ENCODE data around the gene NT5DC3.

NT5DC3 gene

DNA sequence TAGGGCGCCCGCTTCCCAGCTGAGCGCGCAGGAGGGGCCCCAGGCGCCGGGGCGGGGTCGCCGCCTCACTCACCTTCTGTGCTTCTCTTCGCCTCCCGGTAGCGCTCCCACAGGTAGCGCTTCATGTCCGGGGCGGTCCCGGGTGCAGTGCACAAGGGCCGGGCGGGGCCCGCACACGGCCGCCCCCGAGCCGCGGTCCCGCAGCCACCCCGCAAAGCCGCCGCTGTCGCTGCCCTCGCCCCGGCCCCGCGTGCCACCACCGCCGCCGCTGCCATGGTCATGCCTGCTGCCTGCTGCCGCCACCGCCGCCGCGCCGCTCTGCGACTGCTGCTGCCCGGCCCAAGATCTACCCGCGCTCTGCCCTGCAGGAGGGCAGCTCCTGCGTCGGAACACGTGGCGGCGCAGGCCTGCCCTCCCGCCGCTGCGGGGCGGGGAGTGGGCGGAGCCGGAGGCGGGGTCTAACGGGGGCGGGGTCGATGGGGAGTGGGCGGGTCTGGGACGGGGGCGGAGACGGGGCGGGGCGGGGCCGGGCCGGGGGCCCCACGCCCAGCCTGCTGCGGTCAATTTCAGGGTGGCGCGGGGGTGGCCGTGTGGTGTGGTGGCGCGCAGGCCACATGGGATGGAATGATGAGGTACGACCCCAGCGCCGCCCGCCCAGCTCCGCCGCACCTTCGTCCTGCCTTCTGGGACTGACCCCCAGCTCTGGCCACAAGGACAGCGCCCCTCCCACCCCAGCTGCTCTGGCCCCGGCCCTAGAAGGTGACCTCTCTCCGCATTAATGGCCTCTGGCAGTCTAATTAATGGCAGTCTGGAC, at the start of gene NT5DC3:
NT5DC3 (minus strand) TSS at position 359 of the 814 bp plus-strand sequence; CDS start at position 281, 78 bp downstream.
- peak; percentile 89 for DNase-seq (ENCODE audit: low spot score)

DNA sequence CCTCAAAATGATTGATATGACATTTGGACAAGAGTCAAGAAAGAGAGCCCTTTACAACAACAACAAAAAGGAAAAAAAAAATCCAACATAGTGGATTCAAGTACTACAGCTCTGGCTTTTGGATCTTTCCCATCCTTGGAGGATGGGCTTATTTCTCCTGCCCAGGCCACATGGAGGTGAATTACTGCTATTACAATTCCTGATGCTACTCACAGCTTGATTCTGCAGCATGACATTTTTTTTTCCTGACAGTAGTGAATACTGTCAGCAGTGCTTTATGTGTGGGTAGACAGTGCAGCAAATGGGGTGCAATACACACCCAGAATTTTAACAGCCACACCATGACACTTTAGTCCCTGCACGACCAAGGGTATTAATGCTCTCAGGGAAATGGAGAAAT, 46.7 kb upstream of the NT5DC3 start:
- no peak for DNase-seq (ENCODE audit: low spot score)

DNA sequence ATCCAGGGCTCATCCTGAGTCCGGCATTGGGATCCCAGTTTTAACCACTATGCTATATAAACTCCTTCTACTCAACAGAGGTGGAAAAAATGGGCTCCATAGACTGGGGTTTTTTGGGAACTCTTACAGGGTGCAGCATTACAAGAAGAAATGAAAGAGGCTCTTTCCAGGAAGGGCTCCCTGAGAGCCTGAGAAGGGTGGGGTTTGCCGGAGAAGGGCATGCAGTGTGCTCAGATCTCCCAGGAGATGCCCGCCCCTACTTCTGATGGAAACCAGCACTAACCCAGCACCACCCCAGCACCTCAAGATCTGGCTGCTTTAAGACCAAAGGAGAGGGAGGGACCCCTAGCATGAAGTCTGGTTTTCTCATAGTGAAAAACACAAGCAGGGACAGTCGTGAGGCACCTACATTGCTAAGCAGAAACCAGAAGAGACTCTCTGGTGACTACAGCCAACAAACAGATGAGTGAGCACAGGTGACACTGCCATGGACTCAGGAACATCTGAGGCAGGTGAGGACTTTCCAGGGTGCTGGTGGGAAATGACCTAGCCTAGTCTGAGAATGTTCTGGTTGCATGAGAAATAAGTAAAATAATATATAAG, 45.3 kb upstream of the NT5DC3 start:
- no peak for DNase-seq (ENCODE audit: low spot score)

DNA sequence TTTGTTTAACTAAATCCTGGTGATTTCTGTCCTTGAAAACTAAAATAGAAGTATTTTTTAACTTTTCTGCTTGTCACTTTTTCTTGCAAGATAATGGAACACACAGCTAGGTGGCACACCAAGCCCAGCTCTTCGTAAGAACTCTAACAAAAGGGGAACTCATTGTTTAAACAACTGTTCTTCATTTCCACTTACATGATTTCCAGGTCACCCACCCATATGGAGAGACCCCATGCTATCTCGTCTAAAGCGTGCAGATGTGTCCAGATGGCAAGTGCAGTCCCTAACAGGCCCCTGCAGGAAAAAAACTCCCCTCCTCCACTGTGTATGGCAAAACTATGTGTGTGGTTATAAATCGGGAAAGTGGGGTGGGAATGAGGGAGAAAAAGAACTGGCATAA, 43.3 kb upstream of the NT5DC3 start:
- DNase-seq (ENCODE audit: low spot score), result peak; percentile 31

DNA sequence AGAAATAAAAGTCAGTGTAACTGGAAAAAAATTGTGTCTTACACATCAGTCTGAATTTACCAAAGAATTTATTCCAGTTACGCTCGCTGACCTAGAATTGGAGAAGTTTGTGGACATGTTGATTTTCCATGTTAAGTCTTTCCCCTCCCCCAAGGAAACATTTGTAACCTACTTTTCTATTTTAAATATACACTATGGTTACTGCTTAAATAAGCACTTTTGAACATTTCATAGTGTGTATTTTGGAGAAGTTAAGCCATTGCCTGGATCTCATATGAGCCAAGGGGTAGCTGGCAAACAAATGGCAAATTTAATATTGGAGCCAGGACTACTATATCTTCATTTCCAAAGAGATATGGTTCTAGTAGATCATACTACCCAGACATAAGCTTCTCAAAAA, 42.9 kb upstream of the NT5DC3 start:
- no peak for DNase-seq (ENCODE audit: low spot score)

DNA sequence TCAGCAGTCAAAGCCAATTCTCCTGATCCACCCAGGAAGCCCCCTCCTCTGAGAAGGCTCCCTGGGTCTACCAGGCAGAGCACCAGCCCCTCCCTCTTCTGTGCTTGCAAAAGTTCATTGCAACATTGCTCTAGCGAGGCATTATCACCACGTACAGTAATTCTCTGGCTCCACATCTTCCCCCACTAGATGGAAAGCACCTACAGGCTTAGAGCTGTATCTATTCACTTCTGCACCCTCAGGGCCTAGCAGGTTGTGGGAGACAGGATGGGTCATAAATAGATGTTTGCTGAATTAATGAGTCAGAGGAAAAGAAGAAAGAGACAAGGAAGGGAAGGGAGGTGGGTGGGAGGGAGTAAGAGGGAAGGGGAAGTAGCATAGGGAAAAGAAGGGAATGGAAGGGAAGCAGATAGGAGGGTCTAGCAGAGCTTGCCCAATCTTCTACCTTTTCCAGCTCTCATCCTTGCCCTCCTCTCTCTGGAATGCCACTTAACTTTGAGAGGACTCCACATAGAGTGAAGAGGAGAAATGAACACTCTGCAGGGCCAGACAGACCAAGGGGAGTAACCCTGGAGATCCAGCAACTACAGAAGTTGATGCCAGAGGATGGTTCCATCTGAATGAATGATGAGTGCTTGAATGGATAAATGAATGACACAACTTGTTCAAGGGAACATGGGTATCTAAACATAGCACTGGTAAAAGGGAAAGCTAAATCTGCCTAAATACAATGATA, 42.0 kb upstream of the NT5DC3 start:
- no peak for DNase-seq (ENCODE audit: low spot score)

DNA sequence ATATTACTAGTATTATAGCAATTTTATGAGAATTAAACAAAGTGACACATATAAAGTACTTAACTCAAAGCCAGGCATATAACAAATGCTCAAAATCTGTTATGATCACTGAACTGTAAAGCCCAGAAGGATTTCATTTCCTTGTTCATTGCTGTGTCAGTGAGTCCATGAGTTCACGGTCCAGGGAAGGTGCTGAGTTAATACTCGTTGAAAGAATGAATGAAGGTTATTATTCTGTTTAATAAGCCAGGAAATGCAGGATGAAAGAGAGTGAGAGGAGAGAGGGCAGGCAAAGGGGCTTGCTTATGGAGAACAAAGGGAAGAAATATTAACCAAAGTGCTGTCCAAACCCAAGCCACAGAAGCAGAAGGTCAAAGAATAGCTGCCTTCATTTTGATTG, 40.2 kb upstream of the NT5DC3 start:
- no peak for DNase-seq (ENCODE audit: low spot score)

DNA sequence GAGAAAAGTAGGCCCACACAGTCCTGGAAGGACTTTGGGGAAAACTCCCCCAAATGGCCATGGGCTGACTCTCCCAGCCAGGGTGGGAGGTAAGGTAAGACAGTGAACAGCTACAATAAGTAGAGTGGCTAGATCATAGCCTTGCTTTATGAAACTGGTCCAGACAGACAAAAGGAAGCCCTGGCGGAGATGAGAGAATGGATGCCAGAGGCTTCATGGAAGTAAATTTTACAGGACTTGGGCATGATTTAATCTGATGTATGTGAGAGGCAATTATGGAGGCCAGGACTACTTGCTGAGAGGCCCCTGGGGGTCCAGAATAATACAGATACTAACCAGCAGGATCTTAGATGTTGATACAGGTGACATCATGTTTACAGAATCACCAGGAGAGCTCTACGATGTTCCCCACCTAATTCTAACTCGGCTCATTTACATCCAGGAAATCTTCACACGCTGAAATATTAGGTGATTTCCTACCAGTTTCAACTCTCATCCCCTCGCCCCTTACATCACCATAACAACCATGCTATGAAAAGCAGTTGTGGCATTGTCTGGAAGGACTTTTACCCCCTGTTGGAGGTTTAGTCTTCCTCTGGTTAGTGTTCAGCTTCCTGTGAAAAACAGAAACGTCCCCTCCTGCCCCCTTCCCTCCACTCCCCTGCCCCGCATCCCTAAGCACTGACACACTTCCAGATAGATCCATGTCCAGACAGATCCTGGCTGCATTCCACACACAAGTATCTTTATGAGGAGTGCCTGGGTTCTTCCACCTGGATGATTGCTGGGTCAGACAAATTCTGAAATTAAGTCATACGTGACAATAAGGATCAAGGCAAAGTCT, 39.5 kb upstream of the NT5DC3 start:
- peak; percentile 14 for DNase-seq (ENCODE audit: low spot score)

DNA sequence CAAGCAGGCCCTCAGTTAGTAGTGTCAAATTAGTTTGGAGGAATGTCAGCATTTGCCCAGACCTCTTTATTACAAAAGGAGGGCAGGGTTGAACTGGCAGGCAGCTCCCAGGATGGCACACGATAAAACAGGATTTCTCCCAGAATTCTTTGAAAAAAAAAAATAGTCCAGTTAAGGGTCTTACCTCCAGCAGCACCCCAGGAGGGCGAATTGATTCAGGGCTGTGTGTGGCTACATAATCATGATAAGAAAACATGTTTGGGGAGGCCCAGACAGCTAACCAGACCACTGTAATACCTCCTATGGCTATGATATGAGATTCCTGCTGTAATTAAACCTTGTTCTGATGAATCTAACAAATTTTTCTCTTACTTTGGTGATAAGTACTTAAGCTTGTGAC, 38.8 kb upstream of the NT5DC3 start:
- no peak for DNase-seq (ENCODE audit: low spot score)

DNA sequence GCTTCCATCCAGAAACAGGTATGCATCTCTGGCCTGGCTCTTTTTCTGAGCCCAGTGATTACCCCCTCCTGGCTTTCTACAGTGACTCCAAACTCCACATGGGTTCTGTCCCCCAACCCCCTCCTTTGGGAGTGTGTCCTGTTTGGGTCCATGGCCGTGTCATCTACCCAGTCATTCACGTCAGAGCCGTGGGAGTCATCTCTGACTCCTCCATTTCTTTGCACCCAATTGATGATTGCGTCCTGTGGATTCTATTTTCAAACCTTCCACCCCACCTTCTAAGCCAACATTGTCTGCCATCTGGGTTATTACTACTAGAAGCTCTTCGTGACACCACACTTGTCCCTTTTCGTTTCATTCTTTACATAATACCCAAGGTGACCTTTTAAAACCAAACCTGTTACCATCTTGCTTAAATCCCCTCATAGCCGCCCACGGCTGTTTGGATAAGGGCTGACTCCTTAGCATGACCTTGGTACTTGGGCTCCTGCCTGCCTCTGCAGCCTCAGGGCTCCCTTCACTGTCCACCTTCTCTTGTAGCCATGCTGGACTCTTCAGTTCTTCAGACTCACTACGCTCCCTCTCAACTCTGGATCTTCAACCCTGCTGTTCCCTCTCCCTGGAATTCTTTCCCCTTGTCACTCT, 38.1 kb upstream of the NT5DC3 start:
- DNase-seq (ENCODE audit: low spot score), result no peak

DNA sequence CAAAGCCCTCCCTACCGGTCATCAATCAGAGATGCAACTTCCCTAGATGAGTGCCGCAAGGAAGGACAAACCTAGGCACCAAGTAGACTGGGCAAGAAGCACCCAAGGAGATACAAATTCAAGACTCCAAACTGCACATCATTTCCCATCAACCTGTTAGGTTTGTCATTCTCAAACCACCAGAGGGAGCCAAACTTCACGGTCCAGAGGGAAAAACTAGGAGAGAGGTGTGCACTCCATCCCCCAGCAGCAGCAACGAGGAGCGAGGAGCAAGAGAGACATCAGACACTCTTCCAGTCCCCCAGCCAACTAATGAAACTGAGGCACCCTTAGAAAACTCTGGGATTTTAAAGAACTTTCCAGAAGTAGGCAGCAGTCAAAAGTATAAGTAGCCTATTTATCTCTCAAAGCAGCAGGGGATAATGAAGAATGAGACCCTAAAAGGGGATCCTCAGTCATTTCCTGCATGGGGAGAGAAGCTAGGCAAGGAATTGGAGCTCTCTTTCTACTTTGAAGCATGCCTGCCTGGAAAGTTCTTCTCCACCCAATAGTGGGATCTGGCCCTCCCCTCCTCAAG, 37.0 kb upstream of the NT5DC3 start:
- DNase-seq (ENCODE audit: low spot score), result peak; percentile 78

DNA sequence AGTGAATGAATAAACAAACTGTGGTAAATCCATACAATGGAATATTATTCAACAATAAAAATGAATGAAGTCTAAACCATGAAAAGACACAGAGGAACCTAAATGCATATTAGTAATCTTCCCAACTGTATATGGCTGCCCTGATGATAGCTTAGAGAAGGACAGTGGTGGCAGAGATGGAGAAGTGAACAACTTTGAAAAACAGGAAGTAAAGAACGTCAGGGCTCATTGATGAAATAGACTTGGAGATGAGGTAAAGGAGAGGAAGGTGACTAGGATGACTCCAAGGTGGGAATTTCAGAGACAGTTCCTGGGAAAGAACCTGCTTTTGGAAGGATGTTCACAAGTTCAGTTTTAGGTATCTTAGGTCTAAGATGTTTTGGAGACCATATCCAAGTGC, 36.3 kb upstream of the NT5DC3 start:
- no peak for DNase-seq (ENCODE audit: low spot score)

DNA sequence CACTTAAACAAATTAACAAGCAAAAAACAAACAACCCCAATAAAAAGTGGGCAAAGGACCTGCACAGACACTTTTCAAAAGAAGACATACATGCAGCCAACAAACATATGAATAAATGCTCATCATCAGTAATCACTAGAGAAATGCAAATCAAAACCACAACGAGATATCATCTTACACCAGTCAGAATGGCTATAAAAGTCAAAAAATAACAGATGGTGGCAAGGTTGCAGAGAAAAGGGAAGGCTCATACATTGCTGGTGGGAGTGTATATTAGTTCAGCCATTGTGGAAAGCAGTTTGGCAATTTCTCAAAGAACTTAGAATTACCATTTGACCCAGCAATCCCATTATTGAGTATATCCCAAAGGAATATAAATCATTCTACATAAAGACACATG, 34.6 kb upstream of the NT5DC3 start:
- no peak for DNase-seq (ENCODE audit: low spot score)

DNA sequence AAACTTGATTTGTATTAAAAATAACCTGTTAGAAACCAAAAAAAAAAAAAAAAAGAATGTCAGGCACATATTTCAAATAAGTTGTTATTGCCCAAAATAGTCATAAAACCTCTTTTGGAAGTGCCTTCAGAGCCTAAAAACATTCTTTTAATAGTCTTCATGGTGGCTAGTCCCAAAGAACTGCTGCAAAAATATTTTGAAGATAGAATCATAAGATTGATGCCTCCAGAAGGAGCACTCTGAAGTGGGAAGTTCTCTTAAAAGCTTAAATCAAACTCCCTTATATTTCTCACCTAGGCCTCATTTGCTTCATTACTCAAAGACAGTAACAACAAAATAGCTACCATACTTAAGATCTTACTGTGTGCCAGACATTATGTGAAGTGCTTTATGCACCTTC, 27.2 kb upstream of the NT5DC3 start:
- no peak for DNase-seq (ENCODE audit: low spot score)

DNA sequence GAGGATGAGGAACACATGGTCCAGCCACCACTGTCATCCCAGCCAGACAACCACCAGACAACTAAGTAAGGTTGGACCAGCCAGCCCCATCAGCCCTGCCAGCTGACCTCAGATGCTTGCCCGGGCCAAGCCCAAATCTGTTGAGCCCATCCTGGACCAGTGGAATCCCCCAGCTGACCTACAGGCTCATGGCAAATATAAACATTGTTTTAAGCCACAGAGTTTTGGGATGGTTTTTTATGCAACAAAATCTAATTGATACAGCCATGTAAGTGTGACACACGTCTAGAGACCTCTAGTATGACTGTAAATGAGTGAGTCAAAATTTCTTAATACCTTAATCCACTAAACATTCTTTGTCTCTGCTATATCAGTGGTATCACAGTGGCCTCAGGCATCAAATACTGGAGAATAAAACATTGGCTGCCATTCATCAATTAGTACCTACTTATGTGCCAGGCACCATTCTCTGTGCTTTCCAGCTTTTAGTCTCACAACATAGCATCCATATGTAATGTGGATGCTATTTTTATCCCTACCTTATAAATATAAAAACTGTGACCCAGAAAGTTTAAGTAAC, 24.2 kb upstream of the NT5DC3 start:
- no peak for DNase-seq (ENCODE audit: low spot score)

DNA sequence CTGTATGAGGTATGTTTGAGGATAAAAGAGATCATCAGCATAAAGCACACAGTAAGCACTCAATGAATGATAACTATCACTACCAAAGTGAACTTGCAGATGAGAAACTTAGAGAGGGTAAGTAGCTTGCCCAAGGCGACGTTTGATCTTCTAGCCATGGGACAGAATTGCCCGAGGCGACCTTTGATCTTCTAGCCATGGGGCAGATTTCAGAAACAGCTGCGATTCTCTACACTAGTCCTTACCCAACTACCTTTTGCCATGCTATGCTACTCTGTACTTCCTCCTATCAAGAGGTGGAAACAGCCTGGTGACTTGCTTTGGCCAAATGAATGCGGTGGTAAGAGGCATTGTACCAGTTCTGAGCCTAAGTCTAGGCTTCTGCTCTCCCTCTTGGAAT, 23.7 kb upstream of the NT5DC3 start:
- no peak for DNase-seq (ENCODE audit: low spot score)

DNA sequence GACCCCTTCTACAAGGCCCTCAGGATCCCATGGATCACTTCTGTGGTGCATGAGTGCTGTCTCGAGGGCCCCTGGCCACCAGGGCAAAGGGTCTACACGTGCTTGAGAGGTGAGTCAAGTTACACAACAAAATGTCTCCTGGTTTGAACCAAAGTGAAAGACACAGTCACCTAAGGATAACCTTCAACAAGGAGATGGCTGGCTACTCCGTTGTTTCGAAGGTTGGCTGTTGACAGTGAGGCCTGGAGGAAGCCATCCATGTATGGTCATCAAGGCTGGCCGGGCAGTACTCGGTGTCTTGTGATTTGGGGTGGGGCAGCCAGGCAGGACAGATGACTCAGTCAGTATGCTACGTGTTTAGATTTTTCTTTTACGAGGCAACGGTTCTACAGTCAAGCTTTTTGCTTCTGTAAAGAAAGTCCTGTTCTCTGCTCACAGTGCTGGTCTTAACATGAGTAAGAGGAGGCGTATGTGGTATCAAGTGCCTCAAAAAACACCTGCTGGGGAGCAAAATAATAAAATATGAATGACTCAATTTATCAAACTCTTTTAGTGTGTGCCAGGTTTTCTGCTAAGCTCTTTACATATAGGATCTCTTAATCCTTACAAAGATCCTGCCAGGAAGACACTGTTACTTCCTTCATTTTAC, 18.0 kb upstream of the NT5DC3 start:
- no peak for DNase-seq (ENCODE audit: low spot score)

DNA sequence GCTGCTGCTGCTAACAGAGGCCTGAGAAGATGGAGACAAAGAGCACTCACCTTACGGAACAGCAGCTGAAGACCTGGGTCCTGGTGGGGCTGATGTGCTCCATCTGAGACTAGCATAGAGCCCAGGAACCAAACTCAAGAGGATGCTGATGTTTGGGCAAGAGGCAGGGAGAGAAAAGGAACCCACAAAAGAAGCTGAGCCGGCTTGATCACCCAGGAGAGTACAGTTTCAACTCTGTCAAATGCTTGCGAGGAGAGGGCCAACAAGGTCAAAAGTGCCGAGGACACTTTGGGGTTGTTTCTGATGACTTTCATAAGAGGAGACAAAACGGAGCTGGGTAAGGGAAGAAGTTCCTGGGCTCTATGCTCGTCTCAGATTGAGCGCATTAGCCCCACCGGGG, 17.3 kb upstream of the NT5DC3 start:
- DNase-seq (ENCODE audit: low spot score), result no peak

DNA sequence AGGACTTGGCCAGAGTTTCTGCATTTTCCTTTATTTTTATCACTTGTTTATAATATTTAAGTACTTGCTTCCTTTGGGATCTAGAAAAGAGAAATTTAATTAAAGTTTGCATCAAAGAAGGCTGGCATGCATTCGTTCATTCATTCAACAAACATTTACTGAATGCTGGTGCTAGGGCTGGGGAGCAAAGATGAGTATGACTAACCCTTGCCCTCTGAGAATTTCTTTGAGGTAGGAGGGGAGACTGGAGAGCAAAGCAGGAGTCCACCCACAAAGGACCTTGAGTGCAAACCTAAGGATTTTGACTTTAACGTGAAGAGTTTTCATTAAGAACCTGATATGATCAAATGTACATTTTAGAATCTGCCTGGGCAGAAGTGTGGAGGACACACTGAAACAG, 16.1 kb upstream of the NT5DC3 start:
- no peak for DNase-seq (ENCODE audit: low spot score)

DNA sequence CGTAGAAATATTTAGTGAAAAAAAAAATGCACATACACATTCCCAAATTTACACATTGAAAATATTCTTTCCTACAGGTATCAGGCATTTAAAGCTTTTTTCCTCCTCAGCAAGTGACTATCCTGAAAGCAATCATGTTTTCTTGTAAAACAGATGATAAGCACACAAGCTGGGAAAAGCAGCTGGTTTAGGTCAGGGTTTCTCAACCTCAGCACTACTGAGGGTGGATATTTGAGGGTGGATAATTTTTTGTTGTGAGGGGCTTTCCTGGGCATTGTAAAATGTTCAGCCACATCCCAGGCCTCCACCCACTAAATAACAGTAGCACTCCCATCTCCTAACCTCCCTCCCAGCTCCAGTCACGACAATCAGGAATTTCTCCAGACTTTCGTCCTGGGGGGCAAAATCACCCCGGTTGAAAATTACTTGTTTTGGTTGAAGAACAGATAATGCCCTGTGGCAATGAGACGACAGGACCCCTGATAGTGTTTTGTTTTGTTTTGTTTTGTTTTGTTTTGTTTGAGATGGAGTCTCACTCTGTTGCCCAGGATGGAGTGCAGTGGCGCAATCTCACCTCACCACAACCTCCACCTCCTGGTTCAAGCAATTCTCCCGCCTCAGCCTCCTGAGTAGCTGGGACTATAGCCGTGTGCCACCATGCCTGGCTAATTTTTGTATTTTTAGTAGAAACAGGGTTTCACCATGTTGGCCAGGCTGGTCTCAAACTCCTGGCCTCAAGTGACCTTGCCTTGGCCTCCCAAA, 15.0 kb upstream of the NT5DC3 start:
- DNase-seq (ENCODE audit: low spot score), result no peak

Data from activated CD4-positive, alpha-beta T cell treated with anti-CD3 and anti-CD28 coated beads, Interleukin-2, Interleukin-4, amounts not matched to agents 100 ng/mL and 50 ng/mL, durations not matched to agents 16 hours and 8 hours (primary cell).